ENCODE results near the gene LRRC32.

Gene LRRC32

GRCh38 chr11:76678321-76678720 is 7.8 kb upstream of the LRRC32 start:
- no peak for DNase-seq (ENCODE audit: low read depth)

GRCh38 chr11:76677458-76677765 is 6.9 kb upstream of the LRRC32 start:
- no peak for DNase-seq (ENCODE audit: low read depth)

- DNase-seq (ENCODE audit: low read depth) = no peak
These were observed 6.3 kb upstream of the LRRC32 start for GRCh38 chr11:76676636-76677457.

- no peak for DNase-seq (ENCODE audit: low read depth)
These were observed 4.2 kb upstream of the LRRC32 start for GRCh38 chr11:76674517-76675400.

GRCh38 chr11:76673176-76674142 is 2.9 kb upstream of the LRRC32 start:
- no peak for DNase-seq (ENCODE audit: low read depth)

DNA sequence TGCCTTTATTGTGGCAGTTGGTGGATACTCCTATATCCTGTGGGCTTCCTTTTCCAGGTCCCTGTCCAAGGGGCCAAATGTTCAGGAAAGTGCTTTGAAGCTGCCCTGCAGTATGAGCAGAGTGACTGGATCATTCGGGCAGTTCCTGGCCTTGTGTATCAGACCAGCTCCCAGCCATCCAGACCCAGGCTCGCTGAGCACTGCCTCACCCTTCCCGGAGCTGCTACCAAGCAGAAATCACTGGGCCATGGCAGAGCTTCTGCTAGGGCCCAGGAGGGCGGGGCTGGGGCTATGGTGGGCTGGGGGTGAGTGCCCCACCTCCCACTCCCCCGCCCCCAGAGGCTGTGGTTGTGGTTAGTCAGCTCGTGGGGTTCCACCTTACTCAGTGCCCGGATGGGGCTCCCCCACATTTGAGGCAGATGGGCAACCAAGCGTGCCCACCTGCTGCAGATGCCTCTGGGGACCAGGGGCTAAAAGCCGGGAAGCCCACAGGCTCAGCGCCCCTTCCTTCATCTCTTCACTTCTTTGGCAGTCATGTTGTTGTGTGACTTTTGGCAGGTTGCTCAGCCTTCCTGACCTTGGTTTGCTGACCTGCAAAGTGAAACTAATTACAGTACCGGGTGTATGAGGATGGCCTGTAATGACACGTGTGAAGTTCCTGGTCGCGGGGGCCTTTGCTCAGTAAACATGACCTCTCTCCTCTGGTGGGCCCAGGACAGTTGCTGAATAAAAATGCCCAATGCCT is 2.1 kb upstream of the LRRC32 start:
- peak; percentile 36 for DNase-seq (ENCODE audit: low read depth)

DNA sequence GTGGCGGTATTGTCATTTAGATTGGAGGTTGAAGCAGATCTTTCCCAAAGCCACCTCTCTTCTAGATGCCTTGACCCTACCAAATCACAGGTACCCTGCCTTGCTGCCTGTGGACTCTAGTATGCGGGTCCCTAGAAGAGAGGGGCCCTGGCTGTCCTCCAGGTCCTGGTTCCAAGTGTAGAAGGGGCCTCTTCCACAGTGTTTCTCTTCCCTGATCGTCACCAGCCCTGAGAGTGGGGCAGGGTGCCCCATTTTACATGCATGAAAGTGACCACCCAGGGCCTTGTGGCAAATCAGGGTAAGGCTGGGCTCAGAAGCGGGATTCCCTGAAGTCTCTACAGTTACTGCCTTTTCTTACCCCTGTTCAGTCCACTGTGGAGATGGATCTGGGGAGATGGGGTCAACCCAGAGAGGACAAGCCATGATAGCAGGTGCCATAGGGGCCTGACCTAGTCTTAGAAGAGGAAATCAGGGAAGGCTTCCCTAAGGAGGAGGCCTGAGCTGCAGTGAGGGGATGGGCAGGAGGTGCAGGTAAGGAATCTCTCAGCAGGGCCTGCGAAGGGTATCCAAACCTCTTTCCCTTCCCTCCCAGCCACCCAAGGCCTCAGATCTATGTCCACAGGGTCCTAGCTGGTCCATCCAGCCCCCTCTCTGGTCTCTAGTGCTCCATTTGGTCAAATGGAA is 1.2 kb upstream of the LRRC32 start:
- no peak for DNase-seq (ENCODE audit: low read depth)

- DNase-seq (ENCODE audit: low read depth) = no peak
These were observed 668 bp upstream of the LRRC32 start for GRCh38 chr11:76671237-76671592.

DNA sequence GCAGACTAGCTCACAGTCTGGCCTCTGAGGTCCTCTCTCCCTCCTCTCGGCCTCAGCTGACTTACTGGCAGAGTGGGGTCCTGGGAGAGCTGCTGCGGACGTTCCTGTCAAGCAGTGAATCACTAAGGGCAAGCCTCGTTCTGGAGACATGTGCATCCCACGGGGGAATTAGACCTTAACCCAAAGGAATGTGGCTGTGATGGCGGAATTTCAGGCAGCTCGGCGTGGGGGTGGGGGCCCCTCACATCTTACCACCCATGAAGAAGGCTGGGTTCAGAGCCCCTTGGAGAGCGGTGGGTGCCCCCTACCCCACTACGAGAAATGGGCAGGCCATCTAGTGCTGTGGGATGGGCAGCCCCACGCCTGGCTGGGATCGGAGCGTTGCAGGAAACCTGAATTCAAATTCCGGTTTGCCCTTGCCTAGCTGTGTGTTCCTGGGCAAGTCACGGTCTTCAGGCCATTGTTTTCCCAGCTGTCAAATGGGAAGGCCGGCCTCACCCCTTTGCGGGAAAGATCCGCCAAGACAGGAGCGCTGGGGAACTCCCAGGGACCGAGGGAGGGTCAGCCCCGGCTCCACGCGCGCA is 554 bp downstream of the LRRC32 start:
- no peak for DNase-seq (ENCODE audit: low read depth)

GRCh38 chr11:76668362-76669155 is 2.0 kb downstream of the LRRC32 start:
- DNase-seq (ENCODE audit: low read depth) = no peak

GRCh38 chr11:76667856-76668255 is 2.7 kb downstream of the LRRC32 start:
- DNase-seq (ENCODE audit: low read depth) = no peak

DNA sequence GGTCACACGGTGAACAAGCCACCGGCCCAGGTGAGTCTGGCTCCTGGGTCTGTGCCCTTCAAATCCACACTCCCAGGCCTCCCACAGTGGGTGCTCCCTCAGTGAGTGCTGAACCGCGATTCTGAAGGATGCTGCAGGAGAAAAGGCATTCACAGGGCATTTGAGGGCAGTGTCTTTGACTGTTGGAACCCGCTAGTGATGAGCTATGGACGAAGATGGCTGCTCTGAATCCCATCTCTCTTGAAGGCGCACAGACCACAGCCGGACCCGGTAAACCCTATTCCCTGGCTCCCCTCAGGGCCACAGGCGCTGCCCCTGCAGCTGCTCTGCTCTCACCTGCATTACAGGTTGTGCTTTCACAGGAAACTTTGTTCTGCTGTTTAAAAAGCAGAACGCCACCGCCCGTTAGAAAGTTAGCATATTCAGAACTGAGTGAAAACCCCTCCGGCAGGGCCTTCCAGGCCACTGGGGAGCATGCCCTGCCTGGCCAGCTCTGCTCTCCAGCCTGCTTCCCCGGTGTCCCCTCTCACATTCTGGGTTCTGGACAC is 3.2 kb downstream of the LRRC32 start:
- no peak for DNase-seq (ENCODE audit: low read depth)

- DNase-seq (ENCODE audit: low read depth) = no peak
These were observed 3.7 kb downstream of the LRRC32 start for GRCh38 chr11:76666830-76667229.

DNA sequence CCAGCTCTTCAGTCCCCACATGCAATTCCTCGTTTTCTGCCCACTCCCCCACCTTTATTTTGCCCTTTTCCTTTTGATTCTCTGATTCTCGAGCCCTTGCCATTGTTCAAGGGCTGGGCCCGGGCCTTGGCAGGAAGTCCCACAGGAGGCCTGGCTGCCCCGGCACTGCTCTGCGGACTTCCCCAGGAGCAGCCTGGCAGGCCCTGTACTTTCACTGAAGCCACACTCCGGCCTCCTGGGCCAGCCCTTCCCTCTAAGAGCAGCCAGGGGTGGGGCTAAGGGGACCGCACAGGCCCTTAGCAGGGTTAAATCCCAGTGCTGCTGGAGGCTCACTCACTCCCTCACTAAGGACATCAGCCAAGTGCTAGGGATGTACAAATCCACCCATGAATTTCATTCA is 4.1 kb downstream of the LRRC32 start:
- DNase-seq (ENCODE audit: low read depth) = no peak

- no peak for DNase-seq (ENCODE audit: low read depth)
These were observed 4.6 kb downstream of the LRRC32 start for GRCh38 chr11:76665921-76666351.

DNA sequence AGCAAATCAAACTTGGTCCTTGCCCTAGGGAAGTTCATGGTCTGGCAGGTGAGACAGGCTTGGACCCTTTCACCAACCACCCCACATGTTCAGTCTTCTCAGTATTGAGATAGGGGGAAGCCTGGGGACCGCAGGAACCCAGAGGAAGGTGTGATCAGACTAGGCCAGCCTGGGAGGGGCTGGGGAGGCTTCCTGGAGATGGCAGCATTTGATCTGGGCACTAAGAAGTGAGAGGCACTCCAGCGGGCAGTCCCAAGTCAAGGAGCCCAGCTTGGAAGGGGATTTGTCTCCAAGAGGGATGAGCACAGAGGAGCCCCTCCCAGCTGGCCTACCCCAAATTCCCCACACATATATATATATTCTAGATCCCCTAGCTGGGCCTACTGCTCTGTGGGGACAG is 5.4 kb downstream of the LRRC32 start:
- DNase-seq (ENCODE audit: low read depth) = no peak

- DNase-seq (ENCODE audit: low read depth) = no peak
These were observed 5.9 kb downstream of the LRRC32 start for GRCh38 chr11:76664578-76665061.

DNA sequence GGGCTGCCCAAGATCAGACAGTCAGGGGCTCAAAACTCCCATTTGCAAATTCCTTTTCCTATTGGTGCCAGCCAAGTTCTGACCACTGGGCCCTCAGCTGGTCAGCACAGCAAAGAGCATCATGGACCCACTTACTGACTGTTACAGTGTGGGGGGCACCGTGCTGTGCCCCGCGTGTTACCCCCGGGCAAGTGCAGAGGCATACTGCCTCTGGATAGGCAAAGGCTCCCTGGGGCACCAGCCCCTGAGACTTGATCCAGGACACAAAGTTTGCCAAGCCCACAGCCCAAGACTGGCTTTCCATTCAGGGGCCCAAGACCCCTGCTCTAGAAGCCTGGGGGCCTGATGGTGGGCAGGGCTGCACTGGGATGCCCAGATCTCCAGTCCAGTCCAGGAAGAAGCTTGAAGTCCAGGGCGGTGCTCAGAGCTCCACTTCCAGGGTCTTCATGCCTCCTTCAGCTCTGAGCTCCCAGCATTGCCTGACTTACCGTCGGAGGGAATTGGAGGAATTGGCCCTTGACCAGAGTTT is 6.6 kb downstream of the LRRC32 start:
- DNase-seq (ENCODE audit: low read depth) = no peak

DNA sequence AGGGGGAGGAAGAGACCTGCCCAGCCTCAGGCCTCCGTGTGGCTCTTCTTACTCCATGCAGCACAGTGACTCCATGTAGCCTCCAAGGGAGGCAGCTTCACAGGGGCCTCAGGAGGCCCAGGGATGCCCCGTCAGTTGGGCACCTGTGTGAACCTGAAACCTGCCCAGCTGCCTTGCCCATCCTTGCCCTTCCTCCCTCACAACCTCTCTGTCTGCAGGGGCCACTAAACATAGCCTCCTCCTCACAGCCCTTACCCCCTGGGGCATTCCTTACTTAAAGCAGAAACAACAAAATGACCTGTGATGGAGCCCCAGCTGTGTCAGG is 7.1 kb downstream of the LRRC32 start:
- no peak for DNase-seq (ENCODE audit: low read depth)

Data from stimulated activated CD8-positive, alpha-beta memory T cell treated with anti-CD3 and anti-CD28 coated beads, Interleukin-4, amount 100 ng/mL, for 24 hours (primary cell).